ENCODE data around the gene B3GNT3. TPM values are rescaled to one million over a fixed set of nuclear protein-coding genes. Genes with fewer than 3 reads are reported as not detected.

B3GNT3 gene
- total and polyA plus RNA-seq, 2 of the 4 experiments (the other 2 are of a cell fraction): not detected

DNA sequence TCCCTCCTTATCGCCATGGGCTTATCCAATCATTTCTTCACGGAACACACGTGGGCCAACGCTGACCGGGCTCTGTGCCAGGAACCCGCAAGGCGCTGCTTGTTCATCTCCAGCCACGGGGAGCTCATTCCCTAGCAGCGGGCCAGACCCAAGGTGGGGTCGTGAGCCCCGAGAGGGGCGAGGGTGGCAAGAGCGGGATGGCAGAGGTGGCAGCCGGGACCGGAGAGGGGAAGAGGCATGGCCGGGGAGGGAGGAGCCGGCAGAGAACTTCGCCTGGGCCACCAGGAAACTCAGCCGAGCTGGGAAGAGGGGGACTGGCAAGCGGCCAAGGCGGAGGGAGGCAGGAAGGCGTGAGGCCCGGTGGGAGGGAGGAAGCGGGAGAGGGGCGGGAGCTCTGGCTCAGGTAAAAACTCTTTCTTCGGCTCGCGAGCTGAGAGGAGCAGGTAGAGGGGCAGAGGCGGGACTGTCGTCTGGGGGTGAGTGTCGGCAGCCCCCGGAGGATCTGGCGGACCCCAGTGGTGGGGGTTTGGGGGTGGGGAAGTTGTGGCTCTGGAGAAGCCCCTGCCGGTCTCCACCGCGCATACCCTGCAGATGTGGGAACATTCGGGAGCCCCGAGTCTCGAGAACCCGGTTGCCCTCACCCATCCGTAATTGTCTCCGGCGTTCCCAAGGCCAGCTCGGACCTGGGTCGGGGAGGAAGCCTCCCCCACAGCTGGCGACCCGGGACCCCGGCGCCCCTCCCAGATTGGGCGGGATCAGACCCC, at the start of gene B3GNT3 (continued):
- TF ChIP-seq RFX5 (IDR thresholded peaks at IDR 0.05; ENCODE audit: low read depth, low read length) (no peak), CEBPB (IDR thresholded peaks at IDR 0.05; ENCODE audit: low read depth, low read length) (no peak)

DNA sequence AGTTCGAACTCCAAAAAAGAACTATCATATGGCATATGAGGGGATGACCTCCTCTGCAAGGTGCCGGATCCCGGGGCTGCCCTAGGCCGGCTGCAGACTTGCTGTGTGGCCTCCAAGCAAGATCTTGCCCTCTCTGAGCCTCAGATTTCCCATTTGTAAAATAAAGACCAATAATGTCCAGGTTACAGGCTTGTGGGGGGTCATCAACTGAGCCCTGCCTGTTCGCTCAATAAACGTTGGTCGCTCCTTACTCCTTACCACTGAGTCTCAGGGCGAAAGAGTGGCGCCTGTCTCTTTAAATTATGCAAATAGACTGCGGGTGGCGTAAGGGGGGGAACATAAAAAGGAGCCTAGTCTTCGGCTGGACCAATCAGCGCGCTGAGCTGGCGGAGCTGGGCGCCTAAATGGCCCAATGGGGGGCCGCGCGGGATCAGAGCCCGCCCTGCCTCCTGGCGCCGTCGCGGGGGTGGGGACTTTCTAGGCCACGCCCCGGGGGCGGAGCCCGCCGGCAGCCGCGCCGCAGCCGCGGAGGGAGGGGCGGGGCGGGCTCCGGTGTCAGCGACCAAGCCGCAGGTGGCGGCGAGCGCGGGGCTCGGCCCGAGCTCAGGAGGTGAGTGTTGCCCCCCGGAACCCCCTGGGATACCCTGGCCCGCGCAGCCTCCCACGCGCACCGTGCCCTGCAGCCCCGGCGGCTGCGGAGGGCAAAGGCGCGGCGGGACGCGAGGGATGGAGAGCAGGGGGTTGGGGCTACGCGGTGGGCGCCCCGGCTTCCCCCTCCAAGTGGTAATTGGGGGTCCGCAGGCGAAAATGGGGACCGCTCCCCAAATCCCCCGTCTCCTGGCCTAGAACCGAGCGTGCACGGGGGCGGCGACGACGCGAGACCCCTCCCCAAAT, 47.5 kb upstream of the B3GNT3 start:
- ChIA-PET CTCF (interaction anchor here (0.8 kb wide), 1 partner anchor 19 kb away, joined by 4 read pairs; no protein-coding TSS in a partner anchor), POLR2A (ENCODE audit: unreplicated experiment) (no interaction called here)
- Histone ChIP-seq H3K27ac (ENCODE audit: insufficient read depth, low read length) (no peak overlapping the region), H3K4me1 (ENCODE audit: control insufficient read depth, insufficient read depth, low read length) (no peaks in the 10 kb centered on the region), H3K79me1 (ENCODE audit: low read depth in 1 of 2, low read length in 2 of 2) (no peaks in the 10 kb centered on the region), H3K23ac (ENCODE audit: low read depth, low read length) (no peak overlapping the region), H3K9me3 (ENCODE audit: control insufficient read depth, insufficient read depth, low read length) (no peaks in the 10 kb centered on the region), H3K18ac (ENCODE audit: low read depth, low read length) (no peak overlapping the region), H2AK5ac (ENCODE audit: low read depth, low read length) (no peak overlapping the region), H3K4me2 (ENCODE audit: low read depth, low read length) (peak overlapping the region; percentile 97), H3K14ac (replicated peaks; ENCODE audit: low read depth, low read length) (0 out of 2 replicates have a peak overlapping the region, but pooled peaks have one; percentile 55), H3K4ac (ENCODE audit: low read depth, low read length) (peak overlapping the region; percentile 70; the same call in 1 of the 2 replicates), H2BK120ac (ENCODE audit: low read depth, low read length) (no peak overlapping the region), H2BK15ac (ENCODE audit: low read depth, low read length) (no peak overlapping the region), H2AK9ac (replicated peaks; ENCODE audit: low read depth, low read length, poor library complexity) (peak overlapping the region; percentile 85), H4K8ac (ENCODE audit: low read depth in 2 of 2, low read length in 2 of 2) (peak overlapping the region in 1 of 2 experiments; percentile 74; a peak in 2 of 4 replicates), H3K9me1 (ENCODE audit: insufficient read depth, low read length) (0 out of 2 replicates have a peak, but pooled peaks cover 5% of the 10 kb centered on the region), H4K5ac (ENCODE audit: low read depth, low read length) (no peak overlapping the region), H2BK5ac (ENCODE audit: low read depth, low read length, poor library complexity, severe bottlenecking) (no peak overlapping the region), H3K4me3 (ENCODE audit: insufficient read depth, low read depth, low read length) (peak overlapping the region; percentile 40), H3K36me3 (ENCODE audit: control insufficient read depth, insufficient read depth, low read length) (no peaks in the 10 kb centered on the region), H4K91ac (ENCODE audit: insufficient read depth, low read depth, low read length) (no peak overlapping the region), H3K9ac (ENCODE audit: low read depth, low read length) (no peak overlapping the region), H4K20me1 (ENCODE audit: insufficient read depth, low read length) (no peaks in the 10 kb centered on the region), H2AFZ (replicated peaks; ENCODE audit: low read length, poor library complexity) (peak overlapping the region; percentile 93), H2BK20ac (ENCODE audit: low read depth, low read length) (no peak overlapping the region), H3K56ac (ENCODE audit: extremely low read depth, insufficient read depth, low read length) (no peak overlapping the region), H3K27me3 (ENCODE audit: control insufficient read depth, insufficient read depth, low read length) (peaks cover 7% of the 10 kb centered on the region; the same call in 1 of the 2 replicates)
- 0 out of 2 replicates have a peak, but pooled peaks have one; percentile 6 for TF ChIP-seq CEBPB (IDR thresholded peaks at IDR 0.05; ENCODE audit: low read depth, low read length)
- no peak for TF ChIP-seq MAFK (IDR thresholded peaks at IDR 0.05; ENCODE audit: low read depth, low read length)
- TF ChIP-seq MAZ (IDR thresholded peaks at IDR 0.05; ENCODE audit: borderline replicate concordance, low read depth, low read length): peak; percentile 43; the same call in 1 of the 2 replicates
- TF ChIP-seq RCOR1 (IDR thresholded peaks at IDR 0.05; ENCODE audit: insufficient replicate concordance, low read length): no peak
- no TSS peak for BruUV-seq (replicated peaks)
- 8% methylated on average over 22 of the region's 75 CpGs; no CpG with 5 or more reads in 1 of the 2 experiments for WGBS, 2 experiments (ENCODE audit: extremely low coverage in 2 of 2, insufficient read length in 1 of 2)
- dilution Hi-C loops (cut with HindIII; ENCODE audit: low sequenced_read_pairs, unreplicated experiment) (no loop called here), in situ Hi-C loops (cut with MboI; ENCODE audit: low sequenced_read_pairs) (no loop called here), intact Hi-C loops (cut with micrococcal nuclease) (no loop called here)
- DNase-seq: peak; percentile 89
- ATAC-seq (ENCODE audit: low read depth): peak; percentile 100
